ENCODE results near the gene ENDOU. TPM values are rescaled to one million over a fixed set of nuclear protein-coding genes. Genes with fewer than 3 reads are reported as not detected.

ENDOU gene
- polyA plus RNA-seq, 3 donors = 0.14 to 2.0 (median 0.54) TPM

Other genes starting within 250 kb of the ENDOU start
- gene RPAP3, start 19.5 kb downstream of the ENDOU start, polyA plus RNA-seq = 1 to 10 TPM; 5.9 to 9.2 (median 7.5) TPM
- 100 to 1,000 TPM in 1 of 3 donors, 10 to 100 TPM in 2; 11.6 to 239 (median 57.9) TPM for gene RAPGEF3, start 33.4 kb upstream of the ENDOU start, polyA plus RNA-seq
- 10 to 100 TPM in 2 of 3 donors, 1 to 10 TPM in 1; 9.8 to 21.4 (median 17.0) TPM for gene SLC48A1, start 47.7 kb upstream of the ENDOU start, polyA plus RNA-seq
- gene HDAC7, start 94.4 kb upstream of the ENDOU start, polyA plus RNA-seq = 100 to 1,000 TPM in 1 of 3 donors, 10 to 100 TPM in 2; 18.9 to 107 (median 59.0) TPM
- gene VDR, start 179.5 kb upstream of the ENDOU start, polyA plus RNA-seq = 1 to 10 TPM; 1.2 to 2.9 (median 1.5) TPM
- 10 to 100 TPM; 21.9 to 52.5 (median 37.9) TPM for gene TMEM106C, start 238.1 kb upstream of the ENDOU start, polyA plus RNA-seq

Measured in adipose tissue (tissue), 3 donors.